Natural killer cell (primary cell): ENCODE measurements around the gene EBP. TPM values are rescaled to one million over a fixed set of nuclear protein-coding genes. Genes with fewer than 3 reads are reported as not detected.

Experiments
- ATAC-seq, 3 donors: fragments of 150-1000 bp in 2 of 3; fragments of 200-7000 bp in 1 of 3; cut with Tn5 transposase; 1 replicate in 1 of 3; 2 replicates in 2 of 3; pipeline ENCODE4 v1.10.0; 2021; ENCODE audit warnings: mild to moderate bottlenecking in 2 of 3, moderate library complexity in 2 of 3
- DNase-seq, 2 donors: peaks; one replicate each; pipeline versions ENCODE4 v3.0.0 to v3.0.0-alpha.2; 2013 to 2021; ENCODE audit warnings: mixed read lengths in 1 of 2
- H3K27ac ChIP-seq: one replicate; pipeline ENCODE4 v1.5.1; 2013; ENCODE audit warnings: mild to moderate bottlenecking, low read length
- H3K27me3 ChIP-seq: one replicate; pipeline ENCODE4 v1.6.1; 2013; ENCODE audit warnings: low read length; ENCODE audit not compliant: control insufficient read depth, insufficient read depth
- H3K36me3 ChIP-seq: one replicate; pipeline ENCODE4 v1.6.1; 2013; ENCODE audit warnings: low read length; ENCODE audit not compliant: control insufficient read depth, insufficient read depth
- H3K4me1 ChIP-seq: one replicate; pipeline ENCODE4 v1.6.1; 2013; ENCODE audit warnings: low read length; ENCODE audit not compliant: control insufficient read depth, insufficient read depth
- H3K4me3 ChIP-seq: one replicate; pipeline ENCODE4 v1.5.1; 2013; ENCODE audit warnings: low read length
- H3K9me3 ChIP-seq: one replicate; pipeline ENCODE4 v1.6.1; 2013; ENCODE audit warnings: low read length; ENCODE audit not compliant: control insufficient read depth, insufficient read depth
- H3K27ac Mint-ChIP-seq, 2 donors: one replicate each; pipeline ENCODE4 v1.8.0; 2022; ENCODE audit warnings: mild to moderate bottlenecking in 2 of 2, mixed read lengths in 2 of 2, moderate library complexity in 1 of 2
- H3K27me3 Mint-ChIP-seq, 2 donors: one replicate each; pipeline ENCODE4 v1.8.0; 2022; ENCODE audit warnings: low read depth in 2 of 2, mixed read lengths in 2 of 2
- H3K36me3 Mint-ChIP-seq: one replicate; pipeline ENCODE4 v1.8.0; 2022; ENCODE audit warnings: mixed read lengths
- H3K4me1 Mint-ChIP-seq, 2 donors: one replicate each; pipeline ENCODE4 v1.8.0; 2022; ENCODE audit warnings: mixed read lengths in 2 of 2
- H3K4me3 Mint-ChIP-seq: one replicate; pipeline ENCODE4 v1.8.0; 2022; ENCODE audit warnings: mild to moderate bottlenecking, moderate library complexity, mixed read lengths
- H3K9me3 Mint-ChIP-seq, 2 donors: one replicate each; pipeline ENCODE4 v1.8.0; 2022; ENCODE audit warnings: mixed read lengths in 2 of 2
- whole genome bisulfite sequencing: methylation state at CpG from one replicate; pipeline ENCODE4 v1.1.7; 2013; ENCODE audit warnings: missing lambda C conversion rate; ENCODE audit not compliant: insufficient coverage; 5-methylcytosine and 5-hydroxymethylcytosine counted together
- intact Hi-C: fragments of 100-400 bp; cut with micrococcal nuclease; formaldehyde crosslinking; loops from one replicate; pipeline ENCODE4 v1.14.2; 2022
- total RNA-seq, 4 donors: library from RNA; stranded (reverse); fragments of 120-200 nt in 1 of 4; gene quantifications; one replicate each; pipeline versions ENCODE4 v1.2.3 to v1.2.4, GENCODE V29; 2013 to 2022
- TF ChIP-seq, protein P1 (sequence below): fragments of 200-600 bp; IDR thresholded peaks from one replicate; pipeline ENCODE4 v1.8.0; 2022; ENCODE audit warnings: antibody characterized with exemption

The EBP gene
- total RNA-seq, 3 donors from 2014 or later (not counting 1 experiment from before 2014, with no cell fraction given), result 91.6 to 115 (median 97.6) TPM

DNA sequence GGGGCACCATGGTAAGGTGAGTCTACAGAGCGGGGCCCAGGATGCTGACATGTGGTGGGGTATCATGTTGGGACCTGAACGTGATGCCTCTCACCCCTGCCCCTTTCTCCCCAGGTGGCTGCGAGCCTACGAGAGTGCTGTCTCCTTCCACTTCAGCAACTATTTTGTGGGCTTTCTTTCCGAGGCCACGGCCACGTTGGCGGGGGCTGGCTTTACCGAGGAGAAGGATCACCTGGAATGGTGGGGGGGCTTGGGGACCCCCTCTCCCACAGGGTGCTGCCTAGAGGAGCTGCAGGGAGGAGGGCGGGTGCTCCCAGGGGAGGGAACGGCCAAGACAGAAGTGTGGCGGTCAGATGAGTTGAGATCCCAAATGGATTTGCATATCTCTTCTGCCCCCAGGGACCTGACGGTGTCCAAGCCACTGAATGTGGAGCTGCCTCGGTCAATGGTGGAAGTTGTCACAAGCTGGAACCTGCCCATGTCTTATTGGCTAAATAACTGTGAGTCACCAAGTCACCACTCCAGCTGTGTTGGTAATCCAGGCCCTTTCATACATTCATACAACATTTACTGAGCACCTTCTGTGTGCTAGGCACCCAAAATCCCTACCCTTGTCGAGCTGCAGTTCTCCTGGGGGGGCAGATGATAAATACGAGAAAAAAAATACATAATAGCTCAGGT, 7.3 kb upstream of the EBP start:
- Mint-ChIP-seq H3K4me1 (peaks cover 7 to 31% of the 10 kb centered on the region in 2 donors), H3K27me3 (no peaks in the 10 kb centered on the region), H3K27ac (no peak overlapping the region), H3K9me3 (no peaks in the 10 kb centered on the region), H3K4me3 (no peak overlapping the region), H3K36me3 (no peaks in the 10 kb centered on the region)
- intact Hi-C loops, result no loop called here
- WGBS, result 96% methylated on average over 8 of the region's 16 CpGs
- no peak for DNase-seq
- TF ChIP-seq, protein P1, sequence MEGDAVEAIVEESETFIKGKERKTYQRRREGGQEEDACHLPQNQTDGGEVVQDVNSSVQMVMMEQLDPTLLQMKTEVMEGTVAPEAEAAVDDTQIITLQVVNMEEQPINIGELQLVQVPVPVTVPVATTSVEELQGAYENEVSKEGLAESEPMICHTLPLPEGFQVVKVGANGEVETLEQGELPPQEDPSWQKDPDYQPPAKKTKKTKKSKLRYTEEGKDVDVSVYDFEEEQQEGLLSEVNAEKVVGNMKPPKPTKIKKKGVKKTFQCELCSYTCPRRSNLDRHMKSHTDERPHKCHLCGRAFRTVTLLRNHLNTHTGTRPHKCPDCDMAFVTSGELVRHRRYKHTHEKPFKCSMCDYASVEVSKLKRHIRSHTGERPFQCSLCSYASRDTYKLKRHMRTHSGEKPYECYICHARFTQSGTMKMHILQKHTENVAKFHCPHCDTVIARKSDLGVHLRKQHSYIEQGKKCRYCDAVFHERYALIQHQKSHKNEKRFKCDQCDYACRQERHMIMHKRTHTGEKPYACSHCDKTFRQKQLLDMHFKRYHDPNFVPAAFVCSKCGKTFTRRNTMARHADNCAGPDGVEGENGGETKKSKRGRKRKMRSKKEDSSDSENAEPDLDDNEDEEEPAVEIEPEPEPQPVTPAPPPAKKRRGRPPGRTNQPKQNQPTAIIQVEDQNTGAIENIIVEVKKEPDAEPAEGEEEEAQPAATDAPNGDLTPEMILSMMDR, result no peak
- ATAC-seq, result no peak
- peaks cover 8% of the 10 kb centered on the region for H3K4me1 ChIP-seq
- no peaks in the 10 kb centered on the region for H3K9me3 ChIP-seq
- no peaks in the 10 kb centered on the region for H3K27me3 ChIP-seq
- H3K4me3 ChIP-seq, result no peak overlapping the region
- H3K27ac ChIP-seq, result no peak overlapping the region
- peaks cover 3% of the 10 kb centered on the region for H3K36me3 ChIP-seq

DNA sequence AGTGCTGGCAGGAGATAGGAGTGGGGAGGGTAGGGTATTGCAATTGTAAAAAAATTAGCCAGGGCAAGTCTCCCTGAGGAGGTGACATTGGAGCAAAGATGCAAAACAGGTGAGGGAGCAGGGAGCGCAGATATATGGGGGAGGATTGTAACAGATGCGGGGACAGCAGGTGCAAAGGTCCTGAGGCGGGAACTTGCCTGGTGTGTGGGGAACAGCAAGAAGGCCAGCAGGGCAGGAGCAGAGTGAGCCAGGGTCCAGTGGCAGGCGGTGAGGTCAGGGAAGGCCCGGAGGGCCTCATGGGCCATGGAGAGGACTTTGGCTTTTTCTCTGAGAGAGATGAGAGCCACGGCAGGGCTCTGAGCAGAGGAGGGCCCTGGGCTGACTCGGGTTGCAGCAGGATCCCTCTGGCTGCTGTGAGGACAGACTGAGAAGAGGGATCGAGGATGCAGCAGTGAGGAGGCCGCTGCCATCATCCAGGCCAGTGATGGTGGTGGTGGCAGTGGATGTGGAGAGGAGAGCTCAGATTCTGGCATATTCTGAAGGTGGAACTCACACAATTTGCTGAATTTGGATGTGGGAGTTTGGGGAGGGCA, 6.6 kb upstream of the EBP start:
- Histone ChIP-seq H3K27me3 (no peaks in the 10 kb centered on the region), H3K4me1 (peaks cover under 1% of the 10 kb centered on the region), H3K27ac (no peak overlapping the region), H3K4me3 (no peak overlapping the region), H3K9me3 (no peaks in the 10 kb centered on the region), H3K36me3 (peaks cover 3% of the 10 kb centered on the region)
- intact Hi-C loops, result no loop called here
- Mint-ChIP-seq H3K36me3 (no peaks in the 10 kb centered on the region), H3K4me1 (peaks cover 2 to 24% of the 10 kb centered on the region in 2 donors), H3K27me3 (no peaks in the 10 kb centered on the region), H3K27ac (no peak overlapping the region), H3K9me3 (no peaks in the 10 kb centered on the region), H3K4me3 (no peak overlapping the region)
- ATAC-seq (no peak), DNase-seq (no peak)
- TF ChIP-seq, protein P1, result no peak
- WGBS, result 98% methylated on average over 9 of the region's 9 CpGs

DNA sequence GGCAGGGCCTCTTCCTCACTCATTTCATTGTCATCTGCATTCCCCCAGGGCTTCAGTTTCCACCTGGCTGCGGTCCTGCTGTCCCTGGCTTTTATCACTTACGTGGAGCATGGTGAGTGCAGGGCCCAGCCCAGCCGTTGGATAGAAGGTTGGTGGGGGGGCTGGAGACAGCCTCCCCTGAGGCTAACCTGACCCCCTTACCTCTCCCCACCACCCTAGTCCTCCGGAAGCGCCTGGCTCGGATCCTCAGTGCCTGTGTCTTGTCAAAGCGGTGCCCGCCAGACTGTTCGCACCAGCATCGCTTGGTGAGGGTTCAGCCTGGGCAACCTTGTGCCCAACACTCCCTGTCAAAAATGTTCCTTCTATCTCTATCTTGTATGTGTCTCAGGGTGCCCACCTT, 5.8 kb upstream of the EBP start:
- Mint-ChIP-seq H3K36me3 (no peaks in the 10 kb centered on the region), H3K9me3 (no peaks in the 10 kb centered on the region), H3K27me3 (no peaks in the 10 kb centered on the region), H3K4me1 (peaks cover 7 to 24% of the 10 kb centered on the region in 2 donors), H3K27ac (no peak overlapping the region), H3K4me3 (no peak overlapping the region)
- intact Hi-C loops, result no loop called here
- DNase-seq (no peak), ATAC-seq (no peak)
- no peak overlapping the region for H3K27ac ChIP-seq
- H3K9me3 ChIP-seq, result no peaks in the 10 kb centered on the region
- peaks cover 8% of the 10 kb centered on the region for H3K4me1 ChIP-seq
- TF ChIP-seq, protein P1, result no peak
- WGBS, result 100% methylated on average over 7 of the region's 10 CpGs
- peaks cover 3% of the 10 kb centered on the region for H3K36me3 ChIP-seq
- H3K27me3 ChIP-seq, result no peaks in the 10 kb centered on the region
- no peak overlapping the region for H3K4me3 ChIP-seq
